Calu3 (cell line): ENCODE measurements around the gene STRIP1. TPM values are rescaled to one million over a fixed set of nuclear protein-coding genes. Genes with fewer than 3 reads are reported as not detected.

ENCODE experiments used
- BruUV-seq: library from RNA; stranded (reverse); fragments of 400-500 nt; replicated peaks from 2 replicates; lab custom pipeline; 2021; lab: Mats Ljungman, UMichigan
- CTCF ChIA-PET: fragments of 300-600 bp; sonication (Branson Sonifier 250); formaldehyde crosslinking; loops from one replicate; lab custom pipeline; 2022; ENCODE audit warnings: antibody characterized with exemption; lab: Charles Lee
- DNase-seq: peaks from one replicate; pipeline ENCODE4 v3.0.0; 2022
- H3K27ac Mint-ChIP-seq: one replicate; pipeline ENCODE4 v1.8.0; 2022; ENCODE audit warnings: mixed read lengths; ENCODE audit not compliant: unreplicated experiment
- H3K27me3 Mint-ChIP-seq: one replicate; pipeline ENCODE4 v1.8.0; 2022; ENCODE audit warnings: mixed read lengths; ENCODE audit not compliant: unreplicated experiment
- H3K36me3 Mint-ChIP-seq: one replicate; pipeline ENCODE4 v1.8.0; 2022; ENCODE audit warnings: mild to moderate bottlenecking, moderate library complexity, mixed read lengths; ENCODE audit not compliant: insufficient read depth, unreplicated experiment
- H3K4me1 Mint-ChIP-seq: one replicate; pipeline ENCODE4 v1.8.0; 2022; ENCODE audit warnings: mild to moderate bottlenecking, low read depth, mixed read lengths; ENCODE audit not compliant: unreplicated experiment
- H3K4me3 Mint-ChIP-seq: one replicate; pipeline ENCODE4 v1.8.0; 2022; ENCODE audit warnings: mild to moderate bottlenecking, low read depth, moderate library complexity, mixed read lengths; ENCODE audit not compliant: unreplicated experiment
- H3K9me3 Mint-ChIP-seq: one replicate; pipeline ENCODE4 v1.8.0; 2022; ENCODE audit warnings: low read depth, mixed read lengths; ENCODE audit not compliant: unreplicated experiment
- intact Hi-C: fragments of 100-400 bp; cut with micrococcal nuclease; formaldehyde crosslinking; loops from one replicate; pipeline ENCODE4 v1.10.0; 2022; ENCODE audit not compliant: unreplicated experiment
- total RNA-seq: library from RNA; stranded (reverse); gene quantifications from 2 replicates; pipeline ENCODE4 v1.2.3, GENCODE V29; 2022
- TF ChIP-seq, protein P1 (sequence below): fragments of 200-600 bp; IDR thresholded peaks from one replicate; pipeline ENCODE4 v1.8.0; 2022; ENCODE audit warnings: antibody characterized with exemption; ENCODE audit not compliant: unreplicated experiment

STRIP1 gene
- total RNA-seq, 1 experiment from 2014 or later, result 27.5 TPM

DNA sequence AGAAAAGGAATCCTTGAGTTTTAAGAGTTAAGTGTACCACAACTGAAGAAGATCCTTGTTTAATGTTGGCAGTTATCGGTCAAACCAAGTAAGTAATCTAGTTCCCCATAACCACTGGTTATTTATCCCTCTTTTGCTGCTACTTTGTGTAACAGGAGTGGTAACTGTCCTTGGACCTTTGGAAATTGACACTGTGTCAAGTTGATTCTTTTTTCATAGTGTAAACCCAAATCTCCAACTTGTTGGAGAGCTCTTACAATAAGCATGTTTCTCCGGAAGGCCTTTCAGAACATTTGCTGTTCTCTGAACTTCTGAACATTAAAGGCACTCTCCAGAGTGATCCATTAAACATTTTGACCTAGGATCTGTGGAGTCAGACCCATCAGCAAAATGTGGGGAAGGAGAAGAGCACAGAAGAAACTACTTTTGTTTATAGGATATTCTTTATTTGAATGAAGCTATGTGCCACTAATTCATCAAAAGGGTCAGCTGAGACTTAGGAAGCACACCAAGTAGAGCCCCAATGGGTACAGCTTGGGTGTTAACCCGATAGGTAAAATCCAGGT lies 46.0 kb upstream of the STRIP1 start:
- no peaks in the 10 kb centered on the region for H3K9me3 Mint-ChIP-seq
- H3K4me1 Mint-ChIP-seq, result peaks cover 23% of the 10 kb centered on the region
- intact Hi-C loops, result no loop called here
- TF ChIP-seq, protein P1, sequence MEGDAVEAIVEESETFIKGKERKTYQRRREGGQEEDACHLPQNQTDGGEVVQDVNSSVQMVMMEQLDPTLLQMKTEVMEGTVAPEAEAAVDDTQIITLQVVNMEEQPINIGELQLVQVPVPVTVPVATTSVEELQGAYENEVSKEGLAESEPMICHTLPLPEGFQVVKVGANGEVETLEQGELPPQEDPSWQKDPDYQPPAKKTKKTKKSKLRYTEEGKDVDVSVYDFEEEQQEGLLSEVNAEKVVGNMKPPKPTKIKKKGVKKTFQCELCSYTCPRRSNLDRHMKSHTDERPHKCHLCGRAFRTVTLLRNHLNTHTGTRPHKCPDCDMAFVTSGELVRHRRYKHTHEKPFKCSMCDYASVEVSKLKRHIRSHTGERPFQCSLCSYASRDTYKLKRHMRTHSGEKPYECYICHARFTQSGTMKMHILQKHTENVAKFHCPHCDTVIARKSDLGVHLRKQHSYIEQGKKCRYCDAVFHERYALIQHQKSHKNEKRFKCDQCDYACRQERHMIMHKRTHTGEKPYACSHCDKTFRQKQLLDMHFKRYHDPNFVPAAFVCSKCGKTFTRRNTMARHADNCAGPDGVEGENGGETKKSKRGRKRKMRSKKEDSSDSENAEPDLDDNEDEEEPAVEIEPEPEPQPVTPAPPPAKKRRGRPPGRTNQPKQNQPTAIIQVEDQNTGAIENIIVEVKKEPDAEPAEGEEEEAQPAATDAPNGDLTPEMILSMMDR, result no peak
- no peaks in the 10 kb centered on the region for H3K27me3 Mint-ChIP-seq
- H3K36me3 Mint-ChIP-seq, result peaks cover 26% of the 10 kb centered on the region
- H3K4me3 Mint-ChIP-seq, result no peak overlapping the region
- BruUV-seq, result no TSS peak
- H3K27ac Mint-ChIP-seq, result no peak overlapping the region
- no peak for DNase-seq
- CTCF ChIA-PET, result no interaction called here

DNA sequence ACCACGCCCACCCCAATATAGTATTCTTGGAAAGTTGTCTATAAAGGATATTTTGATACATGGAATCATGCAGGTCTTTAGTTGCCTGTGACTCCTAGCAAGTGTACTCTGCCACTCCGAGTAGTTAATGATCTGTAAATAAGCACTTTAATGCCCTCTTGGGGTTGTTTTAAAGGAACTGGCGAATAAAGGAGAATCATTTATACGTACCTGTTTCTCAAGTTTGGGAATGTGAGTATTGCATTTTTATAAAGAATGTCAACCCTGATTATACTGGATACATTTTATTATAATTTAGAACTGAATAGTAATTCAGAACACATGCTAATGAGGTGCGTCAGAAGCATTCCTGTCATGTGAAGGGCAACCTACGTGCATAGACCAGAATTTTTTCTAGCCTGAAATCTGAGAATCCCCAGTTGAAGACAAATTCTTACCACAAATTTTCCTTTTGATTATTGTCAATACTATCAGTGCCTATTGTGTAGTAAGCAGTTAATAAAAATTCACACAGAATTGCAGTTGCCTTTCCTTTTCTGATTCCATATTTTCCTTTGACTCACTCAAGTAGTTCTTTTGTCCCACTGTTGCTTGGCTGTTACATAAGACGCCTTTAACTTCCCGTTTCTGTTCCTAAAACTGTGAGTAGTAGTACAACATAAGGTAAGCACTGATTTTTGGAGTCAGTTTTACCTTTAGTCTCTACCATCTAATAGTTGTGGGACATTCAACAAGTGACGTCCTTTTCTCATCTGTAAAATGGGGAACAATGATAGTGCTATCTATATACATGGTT lies 44.7 kb upstream of the STRIP1 start:
- no peaks in the 10 kb centered on the region for H3K27me3 Mint-ChIP-seq
- no peak for DNase-seq
- H3K4me1 Mint-ChIP-seq, result peaks cover 23% of the 10 kb centered on the region
- H3K4me3 Mint-ChIP-seq, result no peak overlapping the region
- no peaks in the 10 kb centered on the region for H3K9me3 Mint-ChIP-seq
- no TSS peak for BruUV-seq
- H3K27ac Mint-ChIP-seq, result no peak overlapping the region
- H3K36me3 Mint-ChIP-seq, result peaks cover 16% of the 10 kb centered on the region
- TF ChIP-seq, protein P1, result no peak
- intact Hi-C loops, result no loop called here
- CTCF ChIA-PET, result no interaction called here

DNA sequence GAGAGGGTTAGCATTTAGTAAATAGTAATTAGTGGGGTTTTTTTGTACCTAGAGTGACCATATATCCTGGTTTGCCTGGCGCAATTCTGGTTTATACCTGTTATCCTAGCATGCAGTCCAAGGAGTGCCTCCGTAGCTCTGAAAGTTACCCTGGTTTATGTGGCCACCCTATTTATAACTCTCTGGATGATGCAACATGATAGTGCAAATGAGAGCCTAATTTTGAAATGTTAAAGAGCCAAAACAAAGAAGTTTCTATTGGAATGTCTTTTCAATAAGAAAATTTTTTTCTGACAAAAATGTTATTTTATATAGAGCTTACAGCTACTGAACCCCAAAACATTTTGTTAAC lies 44.1 kb upstream of the STRIP1 start:
- Mint-ChIP-seq H3K27ac (no peak overlapping the region), H3K4me1 (peaks cover 23% of the 10 kb centered on the region), H3K27me3 (no peaks in the 10 kb centered on the region), H3K36me3 (peaks cover 10% of the 10 kb centered on the region), H3K4me3 (no peak overlapping the region), H3K9me3 (no peaks in the 10 kb centered on the region)
- intact Hi-C loops, result no loop called here
- DNase-seq, result no peak
- CTCF ChIA-PET, result no interaction called here
- BruUV-seq, result no TSS peak
- TF ChIP-seq, protein P1, result no peak

- H3K27me3 Mint-ChIP-seq, result no peaks in the 10 kb centered on the region
- no peak overlapping the region for H3K4me3 Mint-ChIP-seq
- CTCF ChIA-PET, result no interaction called here
- intact Hi-C loops, result no loop called here
- TF ChIP-seq, protein P1, result no peak
- no peak overlapping the region for H3K27ac Mint-ChIP-seq
- BruUV-seq, result no TSS peak
- DNase-seq, result no peak
- no peaks in the 10 kb centered on the region for H3K9me3 Mint-ChIP-seq
- H3K4me1 Mint-ChIP-seq, result peaks cover 12% of the 10 kb centered on the region
- no peaks in the 10 kb centered on the region for H3K36me3 Mint-ChIP-seq
Observed at GRCh38 chr1:109991400-109991925, 43.0 kb upstream of the STRIP1 start.
